B cell (primary cell): ENCODE measurements around the gene SYNJ2. TPM values are rescaled to one million over a fixed set of nuclear protein-coding genes. Genes with fewer than 3 reads are reported as not detected.

Source experiments
- ATAC-seq: fragments of 200-7000 bp; cut with Tn5 transposase; one replicate; pipeline ENCODE4 v1.10.0; 2021; ENCODE audit warnings: low read depth, mild to moderate bottlenecking, moderate number of reproducible peaks, moderate library complexity
- CTCF ChIA-PET: fragments of 350-600 bp; sonication (Branson Sonifier 250); formaldehyde crosslinking; loops from one replicate; lab custom pipeline; 2021; ENCODE audit warnings: antibody characterized with exemption, inconsistent platforms; lab: Charles Lee
- POLR2A ChIA-PET: fragments of 350-600 bp; sonication (Branson Sonifier 250); formaldehyde crosslinking; loops from one replicate; lab custom pipeline; 2021; ENCODE audit warnings: antibody characterized with exemption; lab: Charles Lee
- DNase-seq: peaks from one replicate; pipeline ENCODE4 v3.0.0; 2013
- H2AFZ ChIP-seq: 2 replicates; pipeline ENCODE4 v1.6.1; 2012; ENCODE audit warnings: mild to moderate bottlenecking, low read depth, low read length; ENCODE audit not compliant: insufficient read depth, poor library complexity, severe bottlenecking
- H3K27ac ChIP-seq, 2 donors: 1 replicate in 1 of 2; 2 replicates in 1 of 2; pipeline ENCODE4 v1.5.1; 2012 to 2013; ENCODE audit warnings: low read length in 2 of 2, mild to moderate bottlenecking in 2 of 2, moderate library complexity in 1 of 2
- H3K27me3 ChIP-seq, 4 experiments: fragments of 200-600 bp in 1 of 4; sonication (generic) in 1 of 4; replicated peaks in 1 of 4; 1 replicate in 2 of 4; 2 replicates in 2 of 4; pipeline versions ENCODE4 v1.6.1 to v1.7.0; 2013 to 2016; ENCODE audit warnings: low read length in 3 of 4, mild to moderate bottlenecking in 2 of 4, mixed read lengths in 1 of 4, moderate library complexity in 1 of 4; ENCODE audit not compliant: insufficient read depth in 4 of 4, control insufficient read depth in 3 of 4; ENCODE audit errors: control extremely low read depth in 1 of 4
- H3K36me3 ChIP-seq, 2 experiments: replicated peaks in 1 of 2; 1 replicate in 1 of 2; 2 replicates in 1 of 2; pipeline versions ENCODE4 v1.6.1 to v1.7.1; 2013; ENCODE audit warnings: low read length in 1 of 2; ENCODE audit not compliant: insufficient read depth in 2 of 2, control insufficient read depth in 1 of 2; ENCODE audit errors: control extremely low read depth in 1 of 2, extremely low read depth in 1 of 2
- H3K4me1 ChIP-seq, 2 donors: fragments of 200-600 bp in 1 of 2; sonication (generic) in 1 of 2; 1 replicate in 1 of 2; 2 replicates in 1 of 2; pipeline versions ENCODE4 v1.5.1 to v1.6.1; 2013 to 2017; ENCODE audit warnings: low read length in 2 of 2; ENCODE audit not compliant: control insufficient read depth in 2 of 2, insufficient read depth in 2 of 2
- H3K4me2 ChIP-seq: replicated peaks from 2 replicates; pipeline ENCODE3; 2012; ENCODE audit warnings: mild to moderate bottlenecking, low read depth, low read length; ENCODE audit not compliant: poor library complexity, severe bottlenecking
- H3K4me3 ChIP-seq, 5 experiments: fragments of 200-600 bp in 1 of 5; sonication (generic) in 1 of 5; 1 replicate in 3 of 5; 2 replicates in 2 of 5; pipeline versions ENCODE4 v1.5.1 to v1.7.0; 2011 to 2016; ENCODE audit warnings: low read length in 4 of 5, mild to moderate bottlenecking in 4 of 5, low read depth in 2 of 5, control low read depth in 1 of 5, moderate library complexity in 1 of 5; ENCODE audit not compliant: insufficient read depth in 1 of 5; ENCODE audit errors: control extremely low read depth in 1 of 5, extremely low read depth in 1 of 5
- H3K79me2 ChIP-seq: fragments of 200-600 bp; sonication (generic); one replicate; pipeline ENCODE4 v1.6.0; 2016; ENCODE audit warnings: low read length; ENCODE audit not compliant: control insufficient read depth, insufficient read depth
- H3K9ac ChIP-seq: fragments of 200-600 bp; sonication (generic); 2 replicates; pipeline ENCODE4 v1.6.1; 2017; ENCODE audit warnings: mild to moderate bottlenecking, low read length, moderate library complexity
- H3K9me3 ChIP-seq, 3 donors: one replicate each; pipeline versions ENCODE4 v1.6.1 to v1.7.1; 2013; ENCODE audit warnings: low read length in 2 of 3; ENCODE audit not compliant: control insufficient read depth in 2 of 3, insufficient read depth in 1 of 3; ENCODE audit errors: control extremely low read depth in 1 of 3
- H4K20me1 ChIP-seq: 2 replicates; pipeline ENCODE4 v1.6.0; 2012; ENCODE audit warnings: mild to moderate bottlenecking, low read length; ENCODE audit not compliant: insufficient read depth, control insufficient read depth, poor library complexity, severe bottlenecking
- H3K27ac Mint-ChIP-seq: one replicate; pipeline ENCODE4 v1.8.0; 2021; ENCODE audit warnings: mixed read lengths
- H3K27me3 Mint-ChIP-seq: one replicate; pipeline ENCODE4 v1.8.0; 2021; ENCODE audit warnings: mixed read lengths
- H3K4me1 Mint-ChIP-seq: one replicate; pipeline ENCODE4 v1.8.0; 2021; ENCODE audit warnings: mixed read lengths
- H3K4me3 Mint-ChIP-seq: one replicate; pipeline ENCODE4 v1.8.0; 2021; ENCODE audit warnings: mixed read lengths
- H3K9me3 Mint-ChIP-seq: one replicate; pipeline ENCODE4 v1.8.0; 2022; ENCODE audit warnings: mixed read lengths; ENCODE audit not compliant: insufficient read depth
- CTCF ChIP-seq: fragments of 200-600 bp; IDR thresholded peaks from one replicate; pipeline ENCODE4 v1.8.0; 2022; ENCODE audit warnings: antibody characterized with exemption, mild to moderate bottlenecking
- EZH2 ChIP-seq: IDR thresholded peaks from 2 replicates; pipeline ENCODE4 v1.6.1; 2012; ENCODE audit warnings: borderline replicate concordance, low read depth, mild to moderate bottlenecking, moderate library complexity, low read length; ENCODE audit not compliant: insufficient read depth, poor library complexity, severe bottlenecking
- WGBS: methylation state at CpG from one replicate; pipeline ENCODE4 v1.1.5; 2013; ENCODE audit warnings: missing lambda C conversion rate; ENCODE audit not compliant: insufficient coverage; 5-methylcytosine and 5-hydroxymethylcytosine counted together
- intact Hi-C: fragments of 100-400 bp; cut with micrococcal nuclease; formaldehyde crosslinking; loops from one replicate; pipeline ENCODE4 v1.10.0; 2022
- polyA plus RNA-seq: library from polyadenylated mRNA; depleted of rRNA; stranded (reverse); fragments of >200 nt; gene quantifications from 2 replicates; pipeline ENCODE4 v1.2.3, GENCODE V29; 2012
- total RNA-seq, 2 donors: library from RNA; stranded (reverse); fragments of 120-200 nt in 1 of 2; gene quantifications; 1 replicate in 1 of 2; 2 replicates in 1 of 2; pipeline versions ENCODE4 v1.2.3 to v1.2.4, GENCODE V29; 2013 to 2022

The SYNJ2 gene
- total and polyA plus RNA-seq, 2 donors (not counting 1 experiment from before 2014, with no cell fraction given) = 5.2 to 11.4 TPM

- POLR2A ChIA-PET = no interaction called here
- H3K9me3 Mint-ChIP-seq = no peaks in the 10 kb centered on the region
- H3K4me1 ChIP-seq = no peaks in the 10 kb centered on the region
These were observed 62.8 kb downstream of the SYNJ2 start for GRCh38 chr6:158044525-158044888.

More at GRCh38 chr6:158044525-158044888, 62.8 kb downstream of the SYNJ2 start:
- no peak overlapping the region for H3K4me2 ChIP-seq
- TF ChIP-seq CTCF (no peak), EZH2 (no peak)
- H3K36me3 ChIP-seq = peaks cover 0 to 21% of the 10 kb centered on the region in 2 experiments
- no peak overlapping the region for H3K4me3 Mint-ChIP-seq
- no peaks in the 10 kb centered on the region for H3K27me3 Mint-ChIP-seq
- no peaks in the 10 kb centered on the region for H3K9me3 ChIP-seq
- H3K4me3 ChIP-seq = no peak overlapping the region
- ATAC-seq (no peak), DNase-seq (no peak)
- no peak overlapping the region for H3K9ac ChIP-seq
- H3K79me2 ChIP-seq = no peaks in the 10 kb centered on the region
- no peak overlapping the region for H3K27ac ChIP-seq
- CTCF ChIA-PET = interaction anchor here (0.6 kb wide), 1 partner anchor 43 kb away, joined by 3 read pairs; no protein-coding TSS in a partner anchor
- WGBS = 100% methylated on average over 1 of the region's 6 CpGs
- no peak overlapping the region for H2AFZ ChIP-seq
- intact Hi-C loops = no loop called here
- H4K20me1 ChIP-seq = no peaks in the 10 kb centered on the region
- peaks cover 3% of the 10 kb centered on the region for H3K4me1 Mint-ChIP-seq
- H3K27me3 ChIP-seq = no peaks in the 10 kb centered on the region
- H3K27ac Mint-ChIP-seq = no peak overlapping the region
